KOPT-K1 (cell line): ENCODE measurements around the gene FGFR1OP2.

ENCODE experiments used
- H3K27ac ChIP-seq: fragments of 200-600 bp; sonication (generic); 2 replicates; pipeline ENCODE4 v1.5.1; 2016; ENCODE audit warnings: antibody characterized with exemption, mild to moderate bottlenecking, low read depth, low read length; ENCODE audit not compliant: poor library complexity, severe bottlenecking
- H3K36me3 ChIP-seq: fragments of 200-600 bp; sonication (generic); 2 replicates; pipeline ENCODE4 v1.5.1; 2017; ENCODE audit warnings: antibody characterized with exemption, mild to moderate bottlenecking, low read length, moderate library complexity; ENCODE audit not compliant: insufficient read depth
- H3K9me3 ChIP-seq: fragments of 200-600 bp; sonication (generic); 2 replicates; pipeline ENCODE4 v1.5.1; 2017; ENCODE audit warnings: antibody characterized with exemption, low read length, mild to moderate bottlenecking; ENCODE audit not compliant: insufficient read depth, poor library complexity, severe bottlenecking

The FGFR1OP2 gene

DNA sequence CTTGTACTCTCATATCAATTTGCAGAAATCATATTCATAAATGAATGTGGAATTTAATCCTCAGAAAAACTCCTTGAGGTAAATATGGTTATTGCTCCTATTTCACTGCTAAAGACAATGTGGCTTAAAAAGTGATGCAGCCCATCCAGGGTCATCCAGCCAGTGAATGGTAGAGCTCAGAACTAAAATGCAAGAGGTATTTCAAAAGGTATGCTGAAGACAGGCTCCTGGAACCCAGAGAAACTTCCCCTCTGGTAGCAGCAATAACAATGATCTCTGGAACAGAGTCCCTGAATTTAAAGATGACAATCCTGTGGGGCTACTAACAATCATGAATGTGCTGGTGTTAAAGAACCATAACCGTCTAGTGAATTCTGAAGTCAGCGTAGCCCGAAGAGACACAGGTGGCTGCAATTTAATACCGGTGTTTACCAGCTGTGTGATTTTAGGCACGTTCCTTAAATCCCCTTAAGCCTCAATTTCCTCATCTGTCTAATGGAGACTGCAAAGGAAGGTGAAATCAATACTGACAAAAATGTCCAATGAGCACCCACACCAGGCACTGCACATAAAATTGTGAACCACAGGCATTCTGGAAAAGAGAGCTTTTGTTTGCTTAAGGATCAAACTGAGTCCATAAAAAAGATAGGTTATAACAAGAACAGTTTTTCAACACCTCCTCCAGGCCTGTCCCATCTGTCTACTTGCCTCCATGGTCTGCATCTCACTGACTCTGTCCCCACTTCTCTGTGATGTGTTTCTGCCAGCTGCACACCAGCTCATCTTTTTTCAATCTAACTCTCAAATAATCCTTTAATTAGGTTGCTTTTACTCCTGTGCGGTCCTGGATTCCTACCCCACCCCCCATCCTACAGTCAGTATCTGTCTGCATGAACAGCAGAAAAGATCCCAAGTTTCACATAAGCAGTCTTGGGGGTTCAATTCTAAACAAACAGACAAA lies 65.4 kb downstream of the FGFR1OP2 start:
- no peaks in the 10 kb centered on the region for H3K9me3 ChIP-seq
- H3K36me3 ChIP-seq = peaks cover 66% of the 10 kb centered on the region
- no peak overlapping the region for H3K27ac ChIP-seq

DNA sequence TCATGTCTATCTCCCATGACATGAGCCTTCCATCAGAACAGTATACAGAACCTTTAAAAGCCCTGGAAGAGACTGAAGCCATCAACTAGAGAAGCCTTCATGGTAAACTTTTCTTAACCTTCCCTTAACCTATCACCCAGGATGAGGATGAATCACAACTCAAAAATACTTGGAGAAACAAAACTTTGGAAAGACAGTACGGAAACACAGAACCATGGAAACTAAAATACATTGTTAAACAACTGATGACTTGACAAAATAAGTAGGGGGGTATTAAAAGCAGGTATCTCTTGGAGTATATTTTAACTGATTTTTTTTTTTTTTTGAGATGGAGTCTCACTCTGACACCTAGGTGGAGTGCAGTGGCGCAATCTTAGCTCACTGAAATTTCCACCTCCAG lies 67.2 kb downstream of the FGFR1OP2 start:
- H3K36me3 ChIP-seq = peaks cover 60% of the 10 kb centered on the region
- no peaks in the 10 kb centered on the region for H3K9me3 ChIP-seq
- H3K27ac ChIP-seq = no peak overlapping the region

DNA sequence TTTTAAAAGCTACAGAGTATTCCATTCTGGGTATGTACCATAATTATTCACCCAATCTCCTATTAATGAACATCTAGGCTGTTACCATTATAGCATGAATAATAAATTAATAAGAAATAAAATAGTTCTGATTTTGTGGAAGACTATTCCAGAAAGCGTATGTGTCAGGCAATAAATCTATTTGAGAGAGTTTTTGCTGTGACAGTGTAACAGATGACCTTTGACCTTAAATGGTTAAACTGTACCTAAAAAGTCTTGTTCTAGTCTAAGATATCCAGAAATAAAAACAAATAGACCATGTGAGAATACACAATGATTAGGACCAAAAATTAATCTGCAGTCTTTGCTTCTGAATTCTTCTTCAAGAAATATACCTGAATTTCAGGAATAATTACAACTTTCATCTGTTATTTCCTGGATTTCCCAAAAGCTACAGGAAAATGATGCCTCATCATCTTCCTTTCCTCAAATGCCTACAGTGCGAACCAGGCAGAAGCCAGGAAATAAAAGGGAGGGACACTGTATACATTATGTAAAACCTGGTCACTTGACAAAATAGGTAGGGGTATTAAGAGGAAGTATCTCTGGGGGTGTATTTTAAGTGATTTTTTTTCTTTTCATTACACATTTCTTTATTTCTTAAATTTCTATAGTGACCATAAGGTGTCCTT lies 68.7 kb downstream of the FGFR1OP2 start:
- no peak overlapping the region for H3K27ac ChIP-seq
- H3K36me3 ChIP-seq = peaks cover 55% of the 10 kb centered on the region
- H3K9me3 ChIP-seq = no peaks in the 10 kb centered on the region

DNA sequence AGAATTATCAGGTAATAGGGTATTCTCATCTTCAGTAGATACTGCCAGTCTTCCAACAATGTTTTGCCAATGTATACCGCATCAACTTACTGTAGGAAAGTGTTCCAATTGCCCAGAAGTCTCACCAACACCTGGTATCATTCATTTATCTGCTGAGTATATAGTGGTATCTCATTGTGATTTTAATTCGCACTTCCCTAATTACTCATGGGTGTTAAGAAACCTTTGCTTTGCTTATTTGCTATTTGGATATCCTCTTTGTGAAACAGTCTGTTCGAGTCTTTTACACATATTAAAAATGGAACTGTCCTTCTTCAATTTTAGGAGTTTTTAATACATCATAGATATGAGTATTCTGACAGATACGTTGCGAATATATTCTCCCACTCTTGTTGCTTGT lies 69.8 kb downstream of the FGFR1OP2 start:
- Histone ChIP-seq H3K27ac (peak overlapping the region; percentile 99), H3K36me3 (peaks cover 45% of the 10 kb centered on the region), H3K9me3 (no peaks in the 10 kb centered on the region)

DNA sequence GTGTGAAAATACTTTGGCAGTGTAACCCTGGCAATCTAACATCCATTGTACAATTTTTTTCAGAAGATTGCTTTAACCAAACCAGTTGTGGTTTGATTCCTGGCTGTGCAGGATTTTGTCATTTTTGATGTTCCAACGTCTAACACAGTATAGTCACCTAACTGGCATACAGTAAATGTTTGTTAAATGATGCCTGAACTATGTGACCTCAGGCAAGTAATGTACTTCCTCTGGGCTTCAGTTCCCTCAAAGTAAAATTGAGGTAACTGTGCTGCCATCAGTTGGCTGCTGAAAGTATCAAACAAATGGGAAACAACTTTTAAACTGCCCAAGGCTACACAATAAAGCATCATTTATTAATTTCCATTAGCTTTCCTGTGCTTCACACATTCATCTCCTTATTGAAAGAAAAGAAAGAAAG lies 71.6 kb downstream of the FGFR1OP2 start:
- peaks cover 37% of the 10 kb centered on the region for H3K36me3 ChIP-seq
- H3K9me3 ChIP-seq = no peaks in the 10 kb centered on the region
- H3K27ac ChIP-seq = peak overlapping the region; percentile 99

DNA sequence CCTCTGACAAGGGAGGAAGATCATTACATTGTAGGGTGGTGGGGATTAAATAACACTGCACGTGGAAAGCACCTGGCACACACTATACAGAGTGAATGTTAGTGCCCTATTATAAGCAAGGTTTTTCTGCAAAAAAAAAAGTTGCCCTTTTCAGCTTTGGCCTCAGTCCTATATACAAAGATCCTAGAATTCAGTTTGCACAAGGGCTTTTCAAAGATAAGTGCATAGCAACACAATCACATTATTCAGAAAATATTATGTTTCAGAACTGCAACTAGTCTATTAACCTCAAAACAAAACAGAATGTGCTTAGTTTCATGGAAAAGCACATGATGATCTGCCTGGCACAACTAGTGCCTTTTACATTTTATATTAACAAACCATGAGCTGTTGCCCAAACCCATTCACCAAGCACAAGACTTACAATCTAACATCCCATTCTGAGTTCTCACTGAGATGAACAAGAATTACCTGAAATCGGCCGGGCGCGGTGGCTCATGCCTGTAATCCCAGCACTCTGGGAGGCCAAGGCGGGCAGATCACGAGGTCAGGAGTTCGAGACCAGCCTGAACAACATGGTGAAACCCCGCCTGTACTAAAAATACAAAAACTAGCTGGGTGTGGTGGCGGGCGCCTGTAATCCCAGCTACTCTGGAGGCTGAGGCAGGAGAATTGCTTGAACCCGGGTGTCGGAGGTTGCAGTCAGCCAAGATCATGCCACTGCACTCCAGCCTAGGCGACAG lies 74.1 kb downstream of the FGFR1OP2 start:
- H3K27ac ChIP-seq = peak overlapping the region; percentile 99
- H3K9me3 ChIP-seq = no peaks in the 10 kb centered on the region
- peaks cover 33% of the 10 kb centered on the region for H3K36me3 ChIP-seq

DNA sequence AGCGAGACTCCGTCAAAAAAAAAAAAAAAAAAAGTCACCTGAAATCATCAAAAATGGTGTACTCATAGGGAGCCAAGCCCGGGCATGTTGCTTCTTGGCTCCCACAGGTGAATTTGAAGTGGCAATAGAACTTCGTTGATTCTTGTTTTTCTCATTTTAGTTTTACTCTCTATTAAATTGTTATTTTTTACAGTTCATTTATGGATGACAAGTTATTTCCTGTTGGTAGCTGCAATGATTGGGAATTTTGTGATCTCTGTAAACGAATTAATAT lies 74.6 kb downstream of the FGFR1OP2 start:
- H3K9me3 ChIP-seq = no peaks in the 10 kb centered on the region
- H3K27ac ChIP-seq = peak overlapping the region; percentile 99
- H3K36me3 ChIP-seq = peaks cover 29% of the 10 kb centered on the region

DNA sequence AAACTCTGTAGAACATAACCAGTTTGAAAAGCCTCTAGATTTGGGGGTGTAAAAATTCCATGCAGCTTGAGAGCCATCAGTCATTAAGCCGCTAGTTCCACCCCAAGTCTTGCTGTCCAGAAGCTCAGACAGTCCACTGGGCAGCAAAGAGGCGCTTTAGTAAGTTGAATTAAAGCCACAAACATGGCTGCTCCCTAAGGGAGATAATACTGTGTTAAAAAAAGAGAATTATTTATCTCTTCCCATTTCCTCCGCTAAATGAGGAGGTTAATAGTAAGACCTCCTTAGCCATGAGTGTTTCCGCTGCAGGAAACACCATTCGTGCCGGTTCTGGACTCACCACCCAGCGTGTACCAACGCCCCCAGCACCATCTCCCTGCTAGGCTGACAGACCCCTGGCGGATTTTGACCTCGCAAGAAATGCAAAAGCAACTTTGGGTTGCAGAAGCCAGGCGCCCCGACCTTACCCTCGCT lies 75.4 kb downstream of the FGFR1OP2 start:
- Histone ChIP-seq H3K36me3 (peaks cover 22% of the 10 kb centered on the region), H3K9me3 (no peaks in the 10 kb centered on the region), H3K27ac (peak overlapping the region; percentile 99)

DNA sequence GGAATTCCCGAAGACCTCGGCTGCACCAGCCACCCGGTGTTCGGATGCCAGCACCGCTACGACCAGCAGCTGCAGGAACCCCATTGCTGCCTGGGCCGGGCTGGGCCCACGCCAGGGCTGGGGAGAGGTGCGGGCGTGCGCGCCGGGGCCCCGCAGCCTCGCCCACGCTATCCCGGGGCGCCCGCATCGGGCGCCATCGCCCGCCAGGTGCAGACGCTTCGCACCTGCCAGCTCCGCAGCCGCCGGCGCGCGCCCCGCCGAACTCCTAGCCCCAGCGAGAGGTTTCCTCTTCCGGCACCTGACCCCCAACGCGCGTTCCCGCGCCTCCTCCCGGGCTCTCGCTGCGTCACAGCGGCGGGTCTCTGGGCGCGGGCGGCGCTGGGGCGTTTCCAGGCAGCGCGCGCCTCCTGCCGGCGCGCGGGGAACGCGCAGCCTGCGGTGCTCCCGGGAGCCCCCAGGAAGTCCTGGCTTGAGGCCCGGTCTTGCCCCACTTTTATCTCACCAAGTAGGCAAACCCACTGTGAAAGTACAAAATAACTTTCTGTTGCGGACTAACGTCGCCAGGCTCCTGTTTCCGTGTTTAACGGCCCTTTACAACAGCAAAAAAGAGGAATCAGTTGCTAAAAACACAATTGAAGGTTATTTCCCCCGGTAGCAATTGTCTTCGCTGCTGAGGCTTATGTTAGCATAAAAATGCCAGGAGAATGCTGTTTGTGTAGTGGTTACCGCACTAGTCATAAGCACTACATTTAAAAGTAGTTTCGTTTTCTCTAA lies 76.0 kb downstream of the FGFR1OP2 start, which contains the start of gene TM7SF3:
Gene TM7SF3 (minus strand): TSS at position 300 of the 774 bp plus-strand sequence. CDS start 216 bp downstream, at position 84.
- Histone ChIP-seq H3K9me3 (no peaks in the 10 kb centered on the region), H3K27ac (peak within 1 kb of the TSS; percentile 99), H3K36me3 (peaks cover 19% of the 10 kb centered on the region)

DNA sequence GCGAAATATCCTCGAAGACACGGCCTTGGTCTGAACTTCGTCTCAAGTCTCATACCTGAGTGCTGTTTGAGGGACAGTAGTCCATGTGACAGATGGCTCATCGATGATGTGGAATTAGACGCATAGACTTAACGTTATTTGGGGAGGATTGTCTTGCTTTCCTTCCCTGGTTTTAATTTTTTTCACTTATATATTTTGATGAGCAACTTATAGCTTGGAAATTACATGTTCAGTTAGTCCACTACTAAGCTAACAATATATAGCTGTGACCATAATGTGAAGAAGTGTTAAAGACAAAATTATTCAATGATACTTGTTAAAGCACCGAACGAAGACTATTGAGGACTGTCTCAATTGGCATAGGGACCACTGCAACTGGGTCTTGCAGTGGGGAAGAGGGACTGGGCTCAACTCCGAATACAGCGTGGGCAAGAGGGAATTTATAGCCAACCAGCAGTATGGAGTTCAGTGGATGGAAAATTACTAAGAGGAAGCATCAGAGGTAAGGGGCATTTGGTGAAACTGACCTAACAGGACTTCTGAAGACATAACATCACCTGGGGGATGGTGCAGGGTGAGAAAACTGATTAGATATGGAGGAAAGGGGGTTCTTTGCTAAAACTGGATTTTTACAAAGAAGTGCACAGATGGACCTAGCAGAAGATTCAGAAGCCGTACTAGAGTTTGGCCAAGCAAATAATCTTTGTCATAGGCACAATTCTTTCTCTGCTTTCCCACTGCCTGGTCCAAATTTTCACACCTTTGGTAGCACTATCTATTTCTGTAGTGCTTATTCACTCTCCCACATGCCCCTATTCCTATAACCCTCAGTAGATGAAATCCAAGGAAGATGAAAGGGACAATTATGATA lies 76.8 kb downstream of the FGFR1OP2 start:
- peak overlapping the region; percentile 99 for H3K27ac ChIP-seq
- H3K9me3 ChIP-seq = no peaks in the 10 kb centered on the region
- H3K36me3 ChIP-seq = peaks cover 12% of the 10 kb centered on the region

DNA sequence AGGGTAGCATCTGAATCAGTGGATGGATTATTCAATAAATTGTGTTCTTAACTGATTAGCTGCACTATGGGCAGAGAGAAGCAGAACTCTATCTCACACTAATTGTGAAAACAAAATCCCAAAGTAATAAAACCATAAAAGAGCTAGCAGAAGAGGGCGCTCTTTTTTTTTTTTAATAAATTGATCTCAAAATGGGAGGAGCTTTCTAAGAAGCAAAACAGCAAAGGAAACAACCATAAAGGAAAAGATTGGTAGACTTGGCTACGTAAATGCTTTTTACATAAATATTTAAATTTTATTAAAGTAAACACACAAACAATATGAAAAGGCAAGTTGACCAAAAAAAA lies 77.4 kb downstream of the FGFR1OP2 start:
- Histone ChIP-seq H3K36me3 (peaks cover 7% of the 10 kb centered on the region), H3K9me3 (no peaks in the 10 kb centered on the region), H3K27ac (peak overlapping the region; percentile 99)
